ENCODE results near the gene LNX1.

LNX1 gene

DNA sequence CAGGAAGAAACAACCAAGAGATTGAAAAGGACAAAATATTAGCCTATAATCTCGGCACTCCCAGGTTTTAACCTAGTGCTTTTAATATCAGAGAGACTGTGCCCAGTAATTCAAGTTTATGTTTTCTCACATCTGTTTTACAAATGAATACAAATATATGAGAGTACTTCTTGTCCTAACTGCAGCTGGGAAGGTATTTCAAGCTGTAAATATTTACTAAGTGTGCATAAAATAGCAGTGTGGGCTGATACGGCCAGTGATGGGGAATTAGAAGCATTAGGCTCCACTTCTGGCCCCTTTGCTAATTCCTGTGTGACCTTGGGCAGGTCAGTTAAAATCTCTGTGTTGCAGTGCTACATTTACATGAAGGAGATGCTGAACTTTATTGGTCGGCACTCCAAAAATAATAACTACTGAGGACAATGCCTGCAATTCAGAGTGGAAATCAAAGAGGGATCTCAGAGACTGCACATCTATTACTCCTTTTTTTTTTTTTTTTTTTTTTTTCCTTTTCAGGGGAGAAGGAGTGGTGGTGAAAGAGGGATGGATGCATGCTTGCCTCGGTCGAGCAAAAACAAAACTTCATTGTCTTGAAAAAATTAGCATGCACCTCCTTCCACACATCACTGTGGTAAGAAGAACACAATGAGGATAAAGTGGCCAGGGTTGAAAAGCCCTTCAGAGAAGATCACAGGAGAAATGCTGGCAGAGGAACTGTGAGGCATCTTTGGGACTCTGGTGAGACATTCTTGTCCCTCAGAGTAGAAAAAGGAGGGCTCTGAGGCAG is 44.6 kb upstream of the LNX1 start:
- TF ChIP-seq EGR1 (IDR thresholded peaks at IDR 0.05) (no peak), RAD21 (IDR thresholded peaks at IDR 0.05; ENCODE audit: low read depth) (no peak), ZBTB7A (IDR thresholded peaks at IDR 0.05; ENCODE audit: low read depth) (no peak), EP300 (IDR thresholded peaks at IDR 0.05; ENCODE audit: borderline replicate concordance) (no peak), NFIC (IDR thresholded peaks at IDR 0.05) (no peak)
- TF ChIP-seq, protein P1, sequence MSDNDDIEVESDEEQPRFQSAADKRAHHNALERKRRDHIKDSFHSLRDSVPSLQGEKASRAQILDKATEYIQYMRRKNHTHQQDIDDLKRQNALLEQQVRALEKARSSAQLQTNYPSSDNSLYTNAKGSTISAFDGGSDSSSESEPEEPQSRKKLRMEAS (IDR thresholded peaks at IDR 0.05), result no peak

DNA sequence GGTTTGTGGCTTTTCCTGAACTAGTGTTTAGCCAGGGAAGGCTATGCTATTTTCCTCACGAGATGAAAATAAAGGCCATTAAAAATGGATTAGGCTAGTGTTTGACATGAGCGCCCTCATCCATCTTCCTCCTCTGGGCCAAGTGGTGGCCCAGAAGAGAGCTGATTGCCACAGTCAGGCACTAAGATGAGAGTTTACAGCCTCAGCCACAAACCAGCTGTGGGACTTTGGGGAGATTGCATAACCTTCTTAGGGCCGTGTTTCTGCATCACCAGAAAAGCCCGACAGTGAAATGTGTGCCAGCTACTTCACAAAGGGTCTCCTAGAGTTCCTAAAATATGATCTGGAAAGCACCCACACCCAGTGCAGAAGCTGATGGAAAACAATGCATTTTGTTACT is 42.3 kb upstream of the LNX1 start:
- TF ChIP-seq TAF1 (IDR thresholded peaks at IDR 0.05; ENCODE audit: low read depth) (no peak), YY1 (IDR thresholded peaks at IDR 0.05; ENCODE audit: low read depth) (no peak), TCF12 (IDR thresholded peaks at IDR 0.05; ENCODE audit: low read depth) (no peak), CREB1 (IDR thresholded peaks at IDR 0.05; ENCODE audit: low read depth) (no peak), NFIC (IDR thresholded peaks at IDR 0.05) (no peak), RAD21 (IDR thresholded peaks at IDR 0.05; ENCODE audit: low read depth) (no peak)
- TF ChIP-seq, protein P2, sequence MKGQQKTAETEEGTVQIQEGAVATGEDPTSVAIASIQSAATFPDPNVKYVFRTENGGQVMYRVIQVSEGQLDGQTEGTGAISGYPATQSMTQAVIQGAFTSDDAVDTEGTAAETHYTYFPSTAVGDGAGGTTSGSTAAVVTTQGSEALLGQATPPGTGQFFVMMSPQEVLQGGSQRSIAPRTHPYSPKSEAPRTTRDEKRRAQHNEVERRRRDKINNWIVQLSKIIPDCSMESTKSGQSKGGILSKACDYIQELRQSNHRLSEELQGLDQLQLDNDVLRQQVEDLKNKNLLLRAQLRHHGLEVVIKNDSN (IDR thresholded peaks at IDR 0.05), result no peak

DNA sequence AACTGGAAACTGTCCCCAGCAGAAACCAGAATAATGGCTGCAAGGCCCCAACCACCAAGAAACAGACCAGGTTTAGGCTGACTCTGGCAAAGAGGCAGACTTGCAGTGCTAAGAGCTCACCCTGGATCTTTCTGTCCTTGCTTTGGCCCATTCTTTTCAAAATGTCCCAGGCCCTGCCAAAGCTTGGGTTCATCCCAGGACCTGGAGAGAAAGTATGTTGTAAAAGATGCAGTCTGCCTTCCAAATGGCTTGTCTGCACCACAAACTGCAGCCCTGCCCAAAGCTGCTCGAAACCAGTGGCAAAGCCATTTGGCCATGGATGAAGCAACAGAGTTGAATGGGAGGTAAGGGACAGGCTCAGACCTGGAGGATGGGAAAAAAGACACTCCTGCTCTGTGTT is 38.0 kb upstream of the LNX1 start:
- no peak for TF ChIP-seq YY1 (IDR thresholded peaks at IDR 0.05; ENCODE audit: low read depth)
- TF ChIP-seq EGR1 (IDR thresholded peaks at IDR 0.05), result no peak
- no peak for TF ChIP-seq TAF1 (IDR thresholded peaks at IDR 0.05; ENCODE audit: low read depth)
- no peak for TF ChIP-seq RAD21 (IDR thresholded peaks at IDR 0.05; ENCODE audit: low read depth)
- no peak for TF ChIP-seq CEBPB (IDR thresholded peaks at IDR 0.05)
- TF ChIP-seq NFIC (IDR thresholded peaks at IDR 0.05), result no peak
- TF ChIP-seq, protein P3, sequence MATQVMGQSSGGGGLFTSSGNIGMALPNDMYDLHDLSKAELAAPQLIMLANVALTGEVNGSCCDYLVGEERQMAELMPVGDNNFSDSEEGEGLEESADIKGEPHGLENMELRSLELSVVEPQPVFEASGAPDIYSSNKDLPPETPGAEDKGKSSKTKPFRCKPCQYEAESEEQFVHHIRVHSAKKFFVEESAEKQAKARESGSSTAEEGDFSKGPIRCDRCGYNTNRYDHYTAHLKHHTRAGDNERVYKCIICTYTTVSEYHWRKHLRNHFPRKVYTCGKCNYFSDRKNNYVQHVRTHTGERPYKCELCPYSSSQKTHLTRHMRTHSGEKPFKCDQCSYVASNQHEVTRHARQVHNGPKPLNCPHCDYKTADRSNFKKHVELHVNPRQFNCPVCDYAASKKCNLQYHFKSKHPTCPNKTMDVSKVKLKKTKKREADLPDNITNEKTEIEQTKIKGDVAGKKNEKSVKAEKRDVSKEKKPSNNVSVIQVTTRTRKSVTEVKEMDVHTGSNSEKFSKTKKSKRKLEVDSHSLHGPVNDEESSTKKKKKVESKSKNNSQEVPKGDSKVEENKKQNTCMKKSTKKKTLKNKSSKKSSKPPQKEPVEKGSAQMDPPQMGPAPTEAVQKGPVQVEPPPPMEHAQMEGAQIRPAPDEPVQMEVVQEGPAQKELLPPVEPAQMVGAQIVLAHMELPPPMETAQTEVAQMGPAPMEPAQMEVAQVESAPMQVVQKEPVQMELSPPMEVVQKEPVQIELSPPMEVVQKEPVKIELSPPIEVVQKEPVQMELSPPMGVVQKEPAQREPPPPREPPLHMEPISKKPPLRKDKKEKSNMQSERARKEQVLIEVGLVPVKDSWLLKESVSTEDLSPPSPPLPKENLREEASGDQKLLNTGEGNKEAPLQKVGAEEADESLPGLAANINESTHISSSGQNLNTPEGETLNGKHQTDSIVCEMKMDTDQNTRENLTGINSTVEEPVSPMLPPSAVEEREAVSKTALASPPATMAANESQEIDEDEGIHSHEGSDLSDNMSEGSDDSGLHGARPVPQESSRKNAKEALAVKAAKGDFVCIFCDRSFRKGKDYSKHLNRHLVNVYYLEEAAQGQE (IDR thresholded peaks at IDR 0.05; ENCODE audit: low read depth), result no peak
- TF ChIP-seq EP300 (IDR thresholded peaks at IDR 0.05; ENCODE audit: borderline replicate concordance), result no peak
- TF ChIP-seq ZBTB7A (IDR thresholded peaks at IDR 0.05; ENCODE audit: low read depth), result no peak
- TF ChIP-seq, protein P1 (IDR thresholded peaks at IDR 0.05), result no peak
- no peak for TF ChIP-seq TEAD4 (IDR thresholded peaks at IDR 0.05)
- TF ChIP-seq, protein P2 (IDR thresholded peaks at IDR 0.05), result no peak

DNA sequence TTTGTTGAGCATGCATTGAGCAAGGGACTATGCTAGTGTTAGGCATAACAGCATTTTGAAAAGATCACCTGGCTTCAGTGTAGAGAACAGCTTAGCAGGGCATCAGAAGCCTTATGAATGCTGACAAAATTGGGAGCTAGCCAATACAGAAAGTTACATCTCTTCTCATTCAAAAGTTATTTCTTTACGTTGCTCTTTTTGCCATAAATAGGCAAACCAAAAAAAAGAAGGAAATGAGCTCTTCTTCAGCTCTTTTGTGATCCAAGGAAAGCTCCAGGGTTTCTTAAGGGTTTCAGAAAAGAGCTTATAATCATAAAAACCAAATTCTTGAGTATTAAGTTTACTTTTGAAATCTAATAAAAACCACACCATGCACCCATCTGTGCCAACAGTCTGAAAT is 35.2 kb upstream of the LNX1 start:
- TF ChIP-seq, protein P2 (IDR thresholded peaks at IDR 0.05), result no peak
- TF ChIP-seq EGR1 (IDR thresholded peaks at IDR 0.05), result no peak
- TF ChIP-seq, protein P3 (IDR thresholded peaks at IDR 0.05; ENCODE audit: low read depth), result no peak
- TF ChIP-seq NFIC (IDR thresholded peaks at IDR 0.05), result no peak
- TF ChIP-seq ZBTB7A (IDR thresholded peaks at IDR 0.05; ENCODE audit: low read depth), result no peak
- TF ChIP-seq TAF1 (IDR thresholded peaks at IDR 0.05; ENCODE audit: low read depth), result no peak
- TF ChIP-seq RAD21 (IDR thresholded peaks at IDR 0.05; ENCODE audit: low read depth), result no peak
- TF ChIP-seq, protein P1 (IDR thresholded peaks at IDR 0.05), result no peak
- no peak for TF ChIP-seq CEBPB (IDR thresholded peaks at IDR 0.05)
- TF ChIP-seq TCF12 (IDR thresholded peaks at IDR 0.05; ENCODE audit: low read depth), result no peak
- no peak for TF ChIP-seq TEAD4 (IDR thresholded peaks at IDR 0.05)
- no peak for TF ChIP-seq CREB1 (IDR thresholded peaks at IDR 0.05; ENCODE audit: low read depth)
- TF ChIP-seq FOXM1 (IDR thresholded peaks at IDR 0.05; ENCODE audit: borderline replicate concordance, low read depth), result no peak
- no peak for TF ChIP-seq YY1 (IDR thresholded peaks at IDR 0.05; ENCODE audit: low read depth)
- no peak for TF ChIP-seq EP300 (IDR thresholded peaks at IDR 0.05; ENCODE audit: borderline replicate concordance)

DNA sequence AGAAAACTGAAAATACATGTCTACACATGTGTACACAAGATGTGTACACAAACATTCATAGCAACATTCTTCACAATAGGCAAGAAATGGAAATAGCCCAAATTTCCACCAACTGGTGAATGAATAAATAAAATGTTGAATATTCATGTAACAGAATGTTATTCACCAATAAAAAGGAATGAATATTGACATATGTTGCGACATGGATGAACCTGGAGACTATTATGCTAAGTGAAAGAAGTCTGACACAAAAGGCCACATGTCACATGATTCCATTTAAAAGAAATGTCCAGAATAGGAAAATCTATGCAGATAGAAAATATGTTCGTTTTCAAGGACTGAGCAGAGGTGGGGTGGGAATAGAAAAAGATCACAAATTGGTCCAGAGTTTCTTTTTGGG is 34.6 kb upstream of the LNX1 start:
- TF ChIP-seq FOXM1 (IDR thresholded peaks at IDR 0.05; ENCODE audit: borderline replicate concordance, low read depth) (no peak), TAF1 (IDR thresholded peaks at IDR 0.05; ENCODE audit: low read depth) (no peak), RAD21 (IDR thresholded peaks at IDR 0.05; ENCODE audit: low read depth) (no peak), ZBTB7A (IDR thresholded peaks at IDR 0.05; ENCODE audit: low read depth) (no peak), NFIC (IDR thresholded peaks at IDR 0.05) (no peak), CREB1 (IDR thresholded peaks at IDR 0.05; ENCODE audit: low read depth) (no peak), EGR1 (IDR thresholded peaks at IDR 0.05) (no peak), TEAD4 (IDR thresholded peaks at IDR 0.05) (no peak), EP300 (IDR thresholded peaks at IDR 0.05; ENCODE audit: borderline replicate concordance) (no peak), CEBPB (IDR thresholded peaks at IDR 0.05) (no peak), YY1 (IDR thresholded peaks at IDR 0.05; ENCODE audit: low read depth) (no peak), TCF12 (IDR thresholded peaks at IDR 0.05; ENCODE audit: low read depth) (no peak)
- TF ChIP-seq, protein P1 (IDR thresholded peaks at IDR 0.05), result no peak
- TF ChIP-seq, protein P3 (IDR thresholded peaks at IDR 0.05; ENCODE audit: low read depth), result no peak
- TF ChIP-seq, protein P2 (IDR thresholded peaks at IDR 0.05), result no peak

Measured in Ishikawa (cell line).